Cardiac muscle cell (in vitro differentiated cells and primary cell): Measurements from ENCODE around the gene CAMK2D. TPM values are rescaled to one million over a fixed set of nuclear protein-coding genes. Genes with fewer than 3 reads are reported as not detected.

Experiments used
- DNase-seq, 2 donors: peaks; one replicate each; pipeline versions ENCODE4 v3.0.0 to v3.0.0-alpha.2; 2010 to 2017; ENCODE audit warnings: low read depth in 1 of 2, low spot score in 1 of 2
- H3K27ac ChIP-seq: fragments of 200-600 bp; sonication (generic); 2 replicates; pipeline ENCODE4 v1.5.1; 2016
- H3K27me3 ChIP-seq: fragments of 200-600 bp; sonication (generic); 2 replicates; pipeline ENCODE4 v1.6.0; 2016; ENCODE audit warnings: control low read depth
- H3K36me3 ChIP-seq: fragments of 200-600 bp; sonication (generic); 2 replicates; pipeline ENCODE4 v1.5.1; 2016; ENCODE audit warnings: control low read depth
- H3K4me1 ChIP-seq: fragments of 200-600 bp; sonication (generic); 2 replicates; pipeline ENCODE4 v1.8.1; 2017; ENCODE audit warnings: low read depth, mild to moderate bottlenecking, mixed run types
- H3K4me3 ChIP-seq: fragments of 200-600 bp; sonication (generic); 2 replicates; pipeline ENCODE4 v1.5.1; 2016; ENCODE audit warnings: mild to moderate bottlenecking
- H3K9me3 ChIP-seq: fragments of 200-600 bp; sonication (generic); 2 replicates; pipeline ENCODE4 v1.5.1; 2017; ENCODE audit warnings: low read depth, mild to moderate bottlenecking, control low read depth
- polyA plus RNA-seq: library from polyadenylated mRNA; unstranded; fragments of >200 nt; fragmentation: Nextera tagmentation; extraction: Ambion mirVana; gene quantifications from 2 replicates; pipeline ENCODE4 v1.2.1, GENCODE V29; 2016
- total RNA-seq: library from RNA; depleted of rRNA; stranded (reverse); fragments of >200 nt; gene quantifications from 2 replicates; pipeline ENCODE4 v1.2.3, GENCODE V29; 2016
- TF ChIP-seq, protein P1 (sequence below): IDR thresholded peaks from 2 replicates; pipeline ENCODE4 v1.5.1; 2012; ENCODE audit warnings: low read depth, mild to moderate bottlenecking, low read length

Gene CAMK2D
- total and polyA plus RNA-seq, 2 experiments from 2014 or later: 60.6 to 84.7 TPM

DNA sequence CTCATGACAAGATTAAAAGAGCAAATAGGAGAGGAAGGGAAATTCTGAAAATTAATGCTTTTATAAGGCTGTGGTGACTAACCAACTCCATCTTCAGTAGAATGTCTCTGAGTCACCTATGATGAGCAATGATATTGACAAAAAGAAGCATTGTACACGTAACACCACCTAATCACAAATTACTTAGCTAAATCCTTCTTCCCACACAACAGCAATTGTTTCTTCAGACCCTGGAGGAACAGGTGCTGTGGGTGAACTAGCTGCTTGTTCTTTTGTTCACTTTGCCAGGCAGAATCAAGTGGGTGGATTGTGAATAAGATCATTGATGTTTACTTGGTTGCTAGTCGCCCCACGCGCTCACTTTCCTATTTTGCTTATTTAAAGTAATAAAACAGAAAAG is 315.5 kb downstream of the CAMK2D start:
- TF ChIP-seq, protein P1, sequence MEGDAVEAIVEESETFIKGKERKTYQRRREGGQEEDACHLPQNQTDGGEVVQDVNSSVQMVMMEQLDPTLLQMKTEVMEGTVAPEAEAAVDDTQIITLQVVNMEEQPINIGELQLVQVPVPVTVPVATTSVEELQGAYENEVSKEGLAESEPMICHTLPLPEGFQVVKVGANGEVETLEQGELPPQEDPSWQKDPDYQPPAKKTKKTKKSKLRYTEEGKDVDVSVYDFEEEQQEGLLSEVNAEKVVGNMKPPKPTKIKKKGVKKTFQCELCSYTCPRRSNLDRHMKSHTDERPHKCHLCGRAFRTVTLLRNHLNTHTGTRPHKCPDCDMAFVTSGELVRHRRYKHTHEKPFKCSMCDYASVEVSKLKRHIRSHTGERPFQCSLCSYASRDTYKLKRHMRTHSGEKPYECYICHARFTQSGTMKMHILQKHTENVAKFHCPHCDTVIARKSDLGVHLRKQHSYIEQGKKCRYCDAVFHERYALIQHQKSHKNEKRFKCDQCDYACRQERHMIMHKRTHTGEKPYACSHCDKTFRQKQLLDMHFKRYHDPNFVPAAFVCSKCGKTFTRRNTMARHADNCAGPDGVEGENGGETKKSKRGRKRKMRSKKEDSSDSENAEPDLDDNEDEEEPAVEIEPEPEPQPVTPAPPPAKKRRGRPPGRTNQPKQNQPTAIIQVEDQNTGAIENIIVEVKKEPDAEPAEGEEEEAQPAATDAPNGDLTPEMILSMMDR: no peak
- Histone ChIP-seq H3K27me3 (no peaks in the 10 kb centered on the region), H3K9me3 (no peaks in the 10 kb centered on the region), H3K4me3 (no peak overlapping the region), H3K27ac (no peak overlapping the region), H3K36me3 (no peaks in the 10 kb centered on the region), H3K4me1 (peaks cover 3% of the 10 kb centered on the region)
- DNase-seq: peak in 1 of 2 donors; percentile 66

DNA sequence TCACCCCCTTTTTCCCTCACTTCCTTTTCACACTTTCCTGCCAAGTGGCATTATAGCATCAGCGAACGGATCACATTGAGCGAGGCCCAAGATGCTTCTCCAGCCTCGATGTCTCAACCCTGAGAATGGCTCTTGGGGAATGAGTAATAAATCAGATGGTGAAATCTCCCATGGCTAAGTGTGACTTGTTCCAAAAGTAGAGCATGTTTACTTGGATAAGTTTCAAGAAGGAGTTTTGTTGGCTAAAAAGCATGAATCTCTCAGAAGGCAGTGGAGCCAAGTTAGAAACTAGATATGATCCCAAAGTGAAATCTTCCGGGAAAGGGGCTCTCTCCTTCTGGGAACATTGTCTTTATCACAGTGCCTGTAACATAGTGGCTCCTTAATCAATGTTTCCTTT is 316.3 kb downstream of the CAMK2D start:
- no peaks in the 10 kb centered on the region for H3K27me3 ChIP-seq
- H3K4me1 ChIP-seq: peaks cover 3% of the 10 kb centered on the region
- H3K4me3 ChIP-seq: no peak overlapping the region
- DNase-seq: peak in 1 of 2 donors; percentile 98
- H3K9me3 ChIP-seq: no peaks in the 10 kb centered on the region
- TF ChIP-seq, protein P1: no peak
- H3K27ac ChIP-seq: no peak overlapping the region
- H3K36me3 ChIP-seq: no peaks in the 10 kb centered on the region

DNA sequence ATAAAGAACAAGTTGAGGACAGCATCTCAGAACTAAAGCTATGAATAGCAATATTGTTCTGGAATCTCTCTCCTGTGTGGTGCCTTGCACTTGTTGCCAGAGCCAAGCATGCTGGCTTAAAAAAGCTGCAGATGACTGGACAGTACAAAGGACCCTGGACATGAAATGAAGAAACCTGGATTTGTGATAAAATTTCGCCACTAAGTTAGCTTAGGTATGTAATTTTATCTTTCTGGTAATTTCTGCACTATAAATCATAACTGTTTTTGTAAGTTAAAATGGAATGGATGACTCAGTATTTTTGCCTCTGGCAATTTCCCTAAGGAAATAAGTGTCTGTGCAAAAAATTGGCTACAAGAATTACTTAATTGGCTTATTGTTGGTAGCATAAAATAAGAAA is 317.2 kb downstream of the CAMK2D start:
- Histone ChIP-seq H3K36me3 (no peaks in the 10 kb centered on the region), H3K4me1 (peaks cover 3% of the 10 kb centered on the region), H3K27me3 (no peaks in the 10 kb centered on the region), H3K27ac (no peak overlapping the region), H3K9me3 (no peaks in the 10 kb centered on the region), H3K4me3 (no peak overlapping the region)
- peak; percentile 5 to 68 for DNase-seq
- TF ChIP-seq, protein P1: no peak

DNA sequence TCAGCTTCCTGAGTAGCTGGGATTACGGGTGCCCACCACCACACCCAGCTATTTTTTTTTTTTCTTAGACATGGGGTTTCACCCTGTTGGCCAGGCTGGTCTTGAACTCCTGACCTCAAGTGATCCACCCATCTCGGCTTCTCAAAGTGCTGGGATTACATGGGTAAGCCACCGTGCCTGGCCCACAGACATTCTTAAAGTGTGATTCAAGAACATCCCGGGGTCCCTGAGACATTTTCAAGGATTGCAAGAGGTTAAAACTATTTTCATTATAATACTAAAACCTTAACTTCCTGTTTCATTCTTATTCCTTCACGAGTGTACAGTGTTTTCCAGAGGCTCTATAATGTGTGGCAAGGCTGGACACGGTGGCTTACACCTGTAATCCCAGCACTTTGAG is 318.7 kb downstream of the CAMK2D start:
- no peak overlapping the region for H3K27ac ChIP-seq
- DNase-seq: no peak
- no peaks in the 10 kb centered on the region for H3K9me3 ChIP-seq
- peaks cover 10% of the 10 kb centered on the region for H3K4me1 ChIP-seq
- no peaks in the 10 kb centered on the region for H3K27me3 ChIP-seq
- H3K36me3 ChIP-seq: no peaks in the 10 kb centered on the region
- no peak overlapping the region for H3K4me3 ChIP-seq
- TF ChIP-seq, protein P1: no peak

DNA sequence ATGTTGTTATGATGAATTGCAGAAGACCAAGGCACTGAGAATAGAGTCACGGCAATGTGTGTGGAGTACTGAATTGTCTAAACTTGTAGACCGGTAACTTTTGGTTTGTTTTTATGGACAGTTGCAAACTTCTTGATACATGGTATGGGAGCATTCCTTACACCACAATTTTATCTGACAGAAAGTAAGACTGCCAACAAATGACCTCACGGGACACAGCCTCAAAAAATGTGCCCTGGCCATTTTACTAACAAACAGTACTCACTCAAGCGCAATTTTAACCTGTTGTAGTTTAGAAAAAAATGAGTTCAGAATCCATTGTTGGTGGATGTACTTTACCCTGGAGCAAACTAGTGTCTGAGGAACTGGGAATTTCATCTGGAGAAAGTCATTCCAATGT is 321.2 kb downstream of the CAMK2D start:
- DNase-seq: peak in 1 of 2 donors; percentile 43
- Histone ChIP-seq H3K27ac (no peak overlapping the region), H3K36me3 (no peaks in the 10 kb centered on the region), H3K27me3 (no peaks in the 10 kb centered on the region), H3K4me1 (peaks cover 8% of the 10 kb centered on the region), H3K9me3 (no peaks in the 10 kb centered on the region), H3K4me3 (no peak overlapping the region)
- TF ChIP-seq, protein P1: no peak

DNA sequence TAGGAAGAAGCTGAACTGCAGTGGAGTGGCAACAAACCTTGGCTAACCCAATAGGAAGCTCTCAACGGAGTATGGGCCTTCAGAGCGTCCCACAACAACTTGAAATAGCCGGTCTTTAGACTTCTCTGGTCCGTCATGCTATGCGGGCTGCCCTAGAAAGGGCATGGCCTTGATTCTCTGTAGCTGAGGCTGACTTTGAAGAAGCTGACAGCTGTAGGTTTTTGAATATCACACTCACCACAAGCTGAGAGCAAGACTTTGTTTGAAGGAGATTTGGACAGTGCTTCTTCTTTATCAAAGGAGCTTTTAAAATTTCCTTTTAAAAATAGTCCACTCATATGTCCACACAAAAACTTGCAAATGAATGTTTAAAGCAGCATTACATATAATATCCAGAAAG is 322.9 kb downstream of the CAMK2D start:
- no peaks in the 10 kb centered on the region for H3K9me3 ChIP-seq
- H3K4me3 ChIP-seq: no peak overlapping the region
- TF ChIP-seq, protein P1: no peak
- peak overlapping the region; percentile 28 for H3K27ac ChIP-seq
- H3K4me1 ChIP-seq: peaks cover 8% of the 10 kb centered on the region
- H3K36me3 ChIP-seq: no peaks in the 10 kb centered on the region
- H3K27me3 ChIP-seq: no peaks in the 10 kb centered on the region
- DNase-seq: no peak
